ENCODE data around the gene SPTB. TPM values are rescaled to one million over a fixed set of nuclear protein-coding genes. Genes with fewer than 3 reads are reported as not detected.

SPTB gene
- total and polyA plus RNA-seq, 10 donors: 0.06 to 20.9 (median 3.9) TPM

DNA sequence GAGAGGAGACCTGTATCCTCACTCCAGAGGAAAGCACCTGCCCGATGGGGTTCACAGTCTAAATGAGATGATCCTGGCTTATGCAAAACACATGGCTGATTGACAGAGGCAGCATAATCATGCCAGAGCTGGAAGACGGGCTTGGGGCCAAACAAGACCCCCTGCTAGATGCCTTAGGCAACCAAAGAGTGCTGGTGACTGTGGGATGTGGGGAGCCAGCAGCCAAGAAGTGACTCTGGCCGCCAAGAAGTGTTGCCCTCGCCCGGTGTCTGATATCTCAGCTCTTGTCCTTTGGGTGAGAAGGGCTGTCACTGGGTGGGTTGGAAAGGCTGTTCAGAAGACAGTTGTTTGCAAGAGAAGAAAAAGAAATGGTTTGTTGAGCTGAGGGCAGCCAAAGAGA lies 118.8 kb downstream of the SPTB start:
- Histone ChIP-seq H3K27me3 (replicated peaks in 1 of 7) (peaks cover 0 to 21% (median 0%) of the 10 kb centered on the region in 7 donors), H3K4me3 (no peak overlapping the region), H3K9me3 (no peaks in the 10 kb centered on the region), H3K27ac (peak overlapping the region in 4 of 8 donors; percentile 65 to 78 (median 76)), H3K36me3 (no peaks in the 10 kb centered on the region), H3K4me1 (peaks cover 23 to 91% (median 70%) of the 10 kb centered on the region in 6 donors)
- intact Hi-C loops (cut with DNase I; ENCODE audit: low total_unique reads): no loop called here
- DNase-seq: peak; percentile 54
- 62 to 86% (median 81%) methylated on average over 5 of the region's 5 CpGs for WGBS, 5 donors
- TF ChIP-seq POLR2A (IDR thresholded peaks at IDR 0.05) (no peak), POLR2AphosphoS5 (IDR thresholded peaks at IDR 0.05) (no peak)
- TF ChIP-seq, protein P1, sequence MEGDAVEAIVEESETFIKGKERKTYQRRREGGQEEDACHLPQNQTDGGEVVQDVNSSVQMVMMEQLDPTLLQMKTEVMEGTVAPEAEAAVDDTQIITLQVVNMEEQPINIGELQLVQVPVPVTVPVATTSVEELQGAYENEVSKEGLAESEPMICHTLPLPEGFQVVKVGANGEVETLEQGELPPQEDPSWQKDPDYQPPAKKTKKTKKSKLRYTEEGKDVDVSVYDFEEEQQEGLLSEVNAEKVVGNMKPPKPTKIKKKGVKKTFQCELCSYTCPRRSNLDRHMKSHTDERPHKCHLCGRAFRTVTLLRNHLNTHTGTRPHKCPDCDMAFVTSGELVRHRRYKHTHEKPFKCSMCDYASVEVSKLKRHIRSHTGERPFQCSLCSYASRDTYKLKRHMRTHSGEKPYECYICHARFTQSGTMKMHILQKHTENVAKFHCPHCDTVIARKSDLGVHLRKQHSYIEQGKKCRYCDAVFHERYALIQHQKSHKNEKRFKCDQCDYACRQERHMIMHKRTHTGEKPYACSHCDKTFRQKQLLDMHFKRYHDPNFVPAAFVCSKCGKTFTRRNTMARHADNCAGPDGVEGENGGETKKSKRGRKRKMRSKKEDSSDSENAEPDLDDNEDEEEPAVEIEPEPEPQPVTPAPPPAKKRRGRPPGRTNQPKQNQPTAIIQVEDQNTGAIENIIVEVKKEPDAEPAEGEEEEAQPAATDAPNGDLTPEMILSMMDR (IDR thresholded peaks at IDR 0.05 in 8 of 11, conservative IDR thresholded peaks at IDR 0.05 in 3 of 11): no peak

DNA sequence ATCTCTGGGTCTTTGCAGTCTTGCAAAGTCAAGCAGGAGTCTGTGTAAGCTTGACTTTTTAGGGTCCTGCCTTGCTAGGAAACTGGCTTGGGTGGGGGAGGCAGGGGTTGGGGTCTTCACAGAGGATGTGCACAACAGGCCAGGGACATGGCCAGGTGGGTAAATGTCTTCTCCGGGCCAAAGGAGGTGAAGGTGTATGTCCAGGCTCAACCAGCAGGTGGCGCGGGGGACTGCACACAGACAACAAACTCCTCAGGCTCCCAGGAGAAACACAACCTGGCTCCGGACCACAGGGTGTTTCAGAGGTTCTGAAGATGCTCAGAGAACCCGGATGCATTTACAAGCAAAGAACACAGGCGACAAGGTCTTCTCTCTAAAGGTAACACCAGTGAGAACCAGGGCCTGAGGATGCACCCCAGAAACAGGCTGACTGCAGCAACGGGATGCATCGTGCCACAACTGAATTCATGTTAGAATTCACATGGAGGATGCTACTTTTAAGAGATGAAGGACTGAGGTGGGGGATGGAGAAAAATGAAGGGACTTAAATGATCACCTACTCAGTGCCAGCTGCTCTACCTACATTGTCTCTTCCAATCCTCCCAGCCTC lies 119.5 kb downstream of the SPTB start:
- peaks cover 23 to 98% (median 70%) of the 10 kb centered on the region in 6 donors for H3K4me1 ChIP-seq
- H3K27me3 ChIP-seq (replicated peaks in 1 of 7): peaks cover 0 to 21% (median 0%) of the 10 kb centered on the region in 7 donors
- 62 to 83% (median 66%) methylated on average over 5 to 8 of the region's 8 CpGs for WGBS, 5 donors
- intact Hi-C loops (cut with DNase I; ENCODE audit: low total_unique reads): no loop called here
- TF ChIP-seq, protein P1 (IDR thresholded peaks at IDR 0.05 in 8 of 11, conservative IDR thresholded peaks at IDR 0.05 in 3 of 11): peak; percentile 28 to 77 (median 61)
- TF ChIP-seq POLR2AphosphoS5 (IDR thresholded peaks at IDR 0.05): no peak
- no peak for TF ChIP-seq POLR2A (IDR thresholded peaks at IDR 0.05)
- peak overlapping the region in 2 of 8 donors; percentile 55 to 68 for H3K27ac ChIP-seq
- DNase-seq: peak; percentile 87
- no peaks in the 10 kb centered on the region for H3K9me3 ChIP-seq
- H3K4me3 ChIP-seq: no peak overlapping the region
- H3K36me3 ChIP-seq: no peaks in the 10 kb centered on the region

DNA sequence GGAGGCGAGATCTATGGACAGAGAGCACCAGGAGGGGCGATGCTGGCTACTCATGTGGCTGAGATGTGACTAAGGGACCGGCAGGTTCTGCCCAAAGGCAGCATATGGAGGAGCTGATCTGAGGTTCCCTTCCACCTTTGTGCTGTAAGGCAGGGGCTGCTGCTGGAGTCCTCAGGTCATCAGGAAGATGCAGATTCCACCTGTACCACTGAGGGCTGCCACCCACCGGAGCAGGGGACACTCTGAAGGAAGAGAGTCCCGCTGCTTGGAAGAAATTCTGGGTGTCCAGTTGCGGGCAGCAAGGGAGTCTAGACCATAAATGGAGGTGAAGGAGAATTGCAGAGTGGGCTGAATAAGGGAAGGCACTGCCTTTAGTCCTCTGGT lies 120.2 kb downstream of the SPTB start:
- TF ChIP-seq, protein P1 (IDR thresholded peaks at IDR 0.05 in 8 of 11, conservative IDR thresholded peaks at IDR 0.05 in 3 of 11): no peak
- no peak for TF ChIP-seq POLR2A (IDR thresholded peaks at IDR 0.05)
- TF ChIP-seq POLR2AphosphoS5 (IDR thresholded peaks at IDR 0.05): no peak
- WGBS, 5 donors: 92 to 95% (median 92%) methylated on average over 6 of the region's 6 CpGs
- Histone ChIP-seq H3K27ac (peak overlapping the region in 6 of 8 donors; percentile 13 to 68 (median 57)), H3K27me3 (replicated peaks in 1 of 7) (peaks cover 0 to 21% (median 0%) of the 10 kb centered on the region in 7 donors), H3K4me1 (peaks cover 20 to 95% (median 64%) of the 10 kb centered on the region in 6 donors), H3K9me3 (no peaks in the 10 kb centered on the region), H3K36me3 (no peaks in the 10 kb centered on the region), H3K4me3 (no peak overlapping the region)
- peak; percentile 67 for DNase-seq
- intact Hi-C loops (cut with DNase I; ENCODE audit: low total_unique reads): no loop called here

DNA sequence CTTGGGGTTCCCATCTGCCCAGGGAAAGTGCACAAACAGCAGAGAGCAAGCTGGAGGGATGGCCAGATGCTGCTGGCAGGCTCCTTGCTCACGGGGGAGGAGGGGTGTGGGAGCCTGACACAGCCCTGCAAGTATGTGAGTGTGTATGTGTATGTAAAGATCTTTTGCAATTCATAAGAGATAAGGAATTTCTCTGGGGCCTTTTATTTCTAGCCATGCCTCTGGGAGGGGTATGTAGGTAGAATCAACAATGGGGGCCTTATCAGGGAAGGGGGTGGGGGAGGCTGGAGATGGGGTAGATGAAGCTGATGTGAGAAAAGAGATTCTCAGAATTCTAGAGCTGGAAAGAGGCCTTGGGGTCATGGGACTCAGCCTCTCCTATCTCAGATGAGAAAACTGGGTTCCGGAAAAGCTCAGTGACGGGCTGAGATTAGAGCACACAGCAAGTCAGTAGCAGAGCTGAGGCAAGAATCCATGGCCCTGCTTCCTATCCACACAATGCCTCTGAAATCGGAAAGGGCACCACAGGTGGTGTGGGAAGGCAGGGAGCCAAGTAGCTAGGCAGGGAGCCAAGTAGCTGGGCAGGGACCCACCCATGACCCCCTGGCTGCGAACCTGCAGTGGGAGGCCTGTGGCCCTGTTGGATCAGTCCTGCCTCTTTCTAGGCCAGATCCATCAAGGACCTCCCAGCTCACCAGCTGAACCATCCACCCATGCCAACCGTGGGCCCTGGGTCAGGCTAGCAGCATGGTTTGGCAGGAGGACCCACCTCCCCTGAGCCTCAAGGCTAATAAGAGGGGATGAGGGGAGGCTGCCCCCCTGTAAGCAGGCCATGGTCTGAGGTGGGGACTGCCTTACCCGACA lies 120.8 kb downstream of the SPTB start:
- WGBS, 5 donors: 66 to 76% (median 70%) methylated on average over 6 to 7 of the region's 7 CpGs
- no peak overlapping the region for H3K4me3 ChIP-seq
- peak; percentile 68 for DNase-seq
- H3K27ac ChIP-seq: peak overlapping the region; percentile 13 to 68 (median 48)
- intact Hi-C loops (cut with DNase I; ENCODE audit: low total_unique reads): no loop called here
- H3K9me3 ChIP-seq: no peaks in the 10 kb centered on the region
- peaks cover 0 to 20% (median 0%) of the 10 kb centered on the region in 7 donors for H3K27me3 ChIP-seq (replicated peaks in 1 of 7)
- H3K36me3 ChIP-seq: no peaks in the 10 kb centered on the region
- H3K4me1 ChIP-seq: peaks cover 14 to 89% (median 58%) of the 10 kb centered on the region in 6 donors
- TF ChIP-seq, protein P1 (IDR thresholded peaks at IDR 0.05 in 8 of 11, conservative IDR thresholded peaks at IDR 0.05 in 3 of 11): no peak
- peak in 2 of 3 donors; percentile 63 to 68 for TF ChIP-seq POLR2AphosphoS5 (IDR thresholded peaks at IDR 0.05)
- no peak for TF ChIP-seq POLR2A (IDR thresholded peaks at IDR 0.05)
